HepG2 (cell line): ENCODE results near the gene RPS6KA2. TPM values are rescaled to one million over a fixed set of nuclear protein-coding genes. Genes with fewer than 3 reads are reported as not detected.

Experiments
- ATF1 ChIP-seq: IDR thresholded peaks from 2 replicates; pipeline ENCODE4 v1.6.1; 2016; ENCODE audit warnings: mild to moderate bottlenecking, control low read depth
- CEBPB ChIP-seq: IDR thresholded peaks from 2 replicates; pipeline ENCODE4 v1.6.1; 2011; ENCODE audit warnings: low read depth, low read length, improper control_type of control experiment, borderline replicate concordance
- FOXP1 ChIP-seq, 2 experiments: fragments of 450-650 bp in 1 of 2; IDR thresholded peaks; 2 replicates each; pipeline ENCODE4 v1.6.1; 2017 to 2018; ENCODE audit warnings: antibody characterized with exemption in 1 of 2
- HOXA5 ChIP-seq: sonication (generic); formaldehyde crosslinking; IDR thresholded peaks from 2 replicates; pipeline ENCODE4 v1.4.0; 2020; ENCODE audit warnings: missing genetic modification reagents
- ISL2 ChIP-seq: sonication (generic); formaldehyde crosslinking; IDR thresholded peaks from 2 replicates; pipeline ENCODE4 v1.5.0; 2020; ENCODE audit warnings: missing genetic modification reagents
- NFIC ChIP-seq: IDR thresholded peaks from 2 replicates; pipeline ENCODE4 v1.6.1; 2012; ENCODE audit warnings: mild to moderate bottlenecking, low read length, inconsistent platforms
- ONECUT2 ChIP-seq: sonication (generic); formaldehyde crosslinking; IDR thresholded peaks from 2 replicates; pipeline ENCODE4 v1.4.0; 2020; ENCODE audit warnings: missing genetic modification reagents
- RARA ChIP-seq: IDR thresholded peaks from 2 replicates; pipeline ENCODE4 v1.6.1; 2016; ENCODE audit warnings: missing genetic modification reagents, missing compliant biosample characterization
- TERF1 ChIP-seq: sonication (generic); formaldehyde crosslinking; IDR thresholded peaks from 2 replicates; pipeline ENCODE4 v1.8.0; 2022; ENCODE audit warnings: mild to moderate bottlenecking, missing genetic modification reagents, moderate library complexity
- ZBTB37 ChIP-seq: sonication (generic); formaldehyde crosslinking; IDR thresholded peaks from 2 replicates; pipeline ENCODE4 v1.4.0; 2020; ENCODE audit warnings: mild to moderate bottlenecking, missing genetic modification reagents
- ZBTB39 ChIP-seq: sonication (generic); formaldehyde crosslinking; IDR thresholded peaks from 2 replicates; pipeline ENCODE4 v1.5.0; 2020; ENCODE audit warnings: missing genetic modification reagents
- ZNF18 ChIP-seq: sonication (generic); formaldehyde crosslinking; IDR thresholded peaks from 2 replicates; pipeline ENCODE4 v1.8.0; 2022; ENCODE audit warnings: mild to moderate bottlenecking, missing genetic modification reagents; ENCODE audit not compliant: insufficient replicate concordance
- ZNF547 ChIP-seq: sonication (generic); formaldehyde crosslinking; IDR thresholded peaks from 2 replicates; pipeline ENCODE4 v1.5.1; 2020; ENCODE audit warnings: mild to moderate bottlenecking, missing genetic modification reagents
- ZSCAN20 ChIP-seq: sonication (generic); formaldehyde crosslinking; IDR thresholded peaks from 2 replicates; pipeline ENCODE4 v1.4.0; 2020; ENCODE audit warnings: missing genetic modification reagents, mild to moderate bottlenecking, borderline replicate concordance
- polyA plus RNA-seq, 8 experiments: library from polyadenylated mRNA; depleted of rRNA in 3 of 8; stranded (reverse) in 7 of 8; unstranded in 1 of 8; fragments of >200 nt; fragmentation: Illumina TruSeq in 4 of 8; extraction: Trizol in 4 of 8; gene quantifications; 2 replicates each; pipeline versions ENCODE4 v1.2.1 to v1.2.3, GENCODE V29; 2011 to 2016; ENCODE audit warnings: low read depth in 4 of 8, missing spikeins in 1 of 8, mixed read lengths in 1 of 8; ENCODE audit not compliant: insufficient read depth in 1 of 8
- total RNA-seq, 5 experiments: library from RNA; depleted of rRNA; stranded (reverse); fragments of >200 nt; fragmentation: Illumina TruSeq; extraction: Trizol; gene quantifications; 2 replicates each; pipeline ENCODE4 v1.2.3, GENCODE V29; 2016; ENCODE audit warnings: low read depth in 1 of 5
- TF ChIP-seq, protein P1 (sequence below): IDR thresholded peaks from 2 replicates; pipeline ENCODE4 v1.6.1; 2016; ENCODE audit warnings: low read depth, missing genetic modification reagents, missing compliant biosample characterization
- TF ChIP-seq, protein P2 (sequence below): sonication (generic); formaldehyde crosslinking; IDR thresholded peaks from 2 replicates; pipeline ENCODE4 v1.8.0; 2022; ENCODE audit warnings: mild to moderate bottlenecking, missing genetic modification reagents

RPS6KA2 gene
- total and polyA plus RNA-seq, 2 of the 13 experiments (the other 11 are each of a cell fraction or from before 2014, with no cell fraction given), result 0.22 to 0.38 TPM

DNA sequence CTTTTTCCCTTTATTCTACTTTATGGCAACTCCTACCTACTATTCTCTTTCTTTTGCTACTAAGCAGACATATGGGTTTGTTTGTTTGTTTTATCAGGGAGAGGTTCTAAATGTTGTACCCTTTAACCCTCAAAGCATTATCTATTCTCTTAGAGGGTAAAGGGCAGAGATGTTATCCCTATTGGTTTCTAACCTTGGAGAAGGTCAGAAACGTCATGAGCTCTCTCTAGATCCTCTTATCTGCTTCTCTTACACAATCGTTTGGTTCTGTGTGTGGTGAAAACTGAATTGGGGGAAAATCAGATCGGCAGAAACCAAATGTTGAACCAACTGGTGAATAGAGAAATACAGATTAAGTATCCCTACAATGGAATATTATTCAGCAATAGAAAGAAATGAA lies 237.9 kb downstream of the RPS6KA2 start (continued):
- TF ChIP-seq, protein P1, sequence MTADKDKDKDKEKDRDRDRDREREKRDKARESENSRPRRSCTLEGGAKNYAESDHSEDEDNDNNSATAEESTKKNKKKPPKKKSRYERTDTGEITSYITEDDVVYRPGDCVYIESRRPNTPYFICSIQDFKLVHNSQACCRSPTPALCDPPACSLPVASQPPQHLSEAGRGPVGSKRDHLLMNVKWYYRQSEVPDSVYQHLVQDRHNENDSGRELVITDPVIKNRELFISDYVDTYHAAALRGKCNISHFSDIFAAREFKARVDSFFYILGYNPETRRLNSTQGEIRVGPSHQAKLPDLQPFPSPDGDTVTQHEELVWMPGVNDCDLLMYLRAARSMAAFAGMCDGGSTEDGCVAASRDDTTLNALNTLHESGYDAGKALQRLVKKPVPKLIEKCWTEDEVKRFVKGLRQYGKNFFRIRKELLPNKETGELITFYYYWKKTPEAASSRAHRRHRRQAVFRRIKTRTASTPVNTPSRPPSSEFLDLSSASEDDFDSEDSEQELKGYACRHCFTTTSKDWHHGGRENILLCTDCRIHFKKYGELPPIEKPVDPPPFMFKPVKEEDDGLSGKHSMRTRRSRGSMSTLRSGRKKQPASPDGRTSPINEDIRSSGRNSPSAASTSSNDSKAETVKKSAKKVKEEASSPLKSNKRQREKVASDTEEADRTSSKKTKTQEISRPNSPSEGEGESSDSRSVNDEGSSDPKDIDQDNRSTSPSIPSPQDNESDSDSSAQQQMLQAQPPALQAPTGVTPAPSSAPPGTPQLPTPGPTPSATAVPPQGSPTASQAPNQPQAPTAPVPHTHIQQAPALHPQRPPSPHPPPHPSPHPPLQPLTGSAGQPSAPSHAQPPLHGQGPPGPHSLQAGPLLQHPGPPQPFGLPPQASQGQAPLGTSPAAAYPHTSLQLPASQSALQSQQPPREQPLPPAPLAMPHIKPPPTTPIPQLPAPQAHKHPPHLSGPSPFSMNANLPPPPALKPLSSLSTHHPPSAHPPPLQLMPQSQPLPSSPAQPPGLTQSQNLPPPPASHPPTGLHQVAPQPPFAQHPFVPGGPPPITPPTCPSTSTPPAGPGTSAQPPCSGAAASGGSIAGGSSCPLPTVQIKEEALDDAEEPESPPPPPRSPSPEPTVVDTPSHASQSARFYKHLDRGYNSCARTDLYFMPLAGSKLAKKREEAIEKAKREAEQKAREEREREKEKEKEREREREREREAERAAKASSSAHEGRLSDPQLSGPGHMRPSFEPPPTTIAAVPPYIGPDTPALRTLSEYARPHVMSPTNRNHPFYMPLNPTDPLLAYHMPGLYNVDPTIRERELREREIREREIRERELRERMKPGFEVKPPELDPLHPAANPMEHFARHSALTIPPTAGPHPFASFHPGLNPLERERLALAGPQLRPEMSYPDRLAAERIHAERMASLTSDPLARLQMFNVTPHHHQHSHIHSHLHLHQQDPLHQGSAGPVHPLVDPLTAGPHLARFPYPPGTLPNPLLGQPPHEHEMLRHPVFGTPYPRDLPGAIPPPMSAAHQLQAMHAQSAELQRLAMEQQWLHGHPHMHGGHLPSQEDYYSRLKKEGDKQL (CRISPR knock-in tag), result peak; percentile 47; the same call in 1 of the 2 replicates
- TF ChIP-seq ONECUT2, result 0 out of 2 replicates have a peak, but pooled peaks have one; percentile 38
- TF ChIP-seq RARA, result peak; percentile 76
- TF ChIP-seq, protein P2, sequence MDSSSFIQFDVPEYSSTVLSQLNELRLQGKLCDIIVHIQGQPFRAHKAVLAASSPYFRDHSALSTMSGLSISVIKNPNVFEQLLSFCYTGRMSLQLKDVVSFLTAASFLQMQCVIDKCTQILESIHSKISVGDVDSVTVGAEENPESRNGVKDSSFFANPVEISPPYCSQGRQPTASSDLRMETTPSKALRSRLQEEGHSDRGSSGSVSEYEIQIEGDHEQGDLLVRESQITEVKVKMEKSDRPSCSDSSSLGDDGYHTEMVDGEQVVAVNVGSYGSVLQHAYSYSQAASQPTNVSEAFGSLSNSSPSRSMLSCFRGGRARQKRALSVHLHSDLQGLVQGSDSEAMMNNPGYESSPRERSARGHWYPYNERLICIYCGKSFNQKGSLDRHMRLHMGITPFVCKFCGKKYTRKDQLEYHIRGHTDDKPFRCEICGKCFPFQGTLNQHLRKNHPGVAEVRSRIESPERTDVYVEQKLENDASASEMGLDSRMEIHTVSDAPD (CRISPR knock-in tag), result peak; percentile 86
- TF ChIP-seq ZBTB39, result no peak
- peak; percentile 76; the same call in 1 of the 2 replicates for TF ChIP-seq CEBPB
- peak; percentile 75 for TF ChIP-seq NFIC
- TF ChIP-seq TERF1, result no peak
- TF ChIP-seq FOXP1 (IDR thresholded peaks at IDR 0.05), result no peak
- TF ChIP-seq FOXP1 (CRISPR knock-in tag; IDR thresholded peaks at IDR 0.05), result peak; percentile 72
- peak; percentile 56; the same call in 1 of the 2 replicates for TF ChIP-seq ATF1 (CRISPR knock-in tag)
- TF ChIP-seq ZBTB37, result peak; percentile 74; the same call in 1 of the 2 replicates
- TF ChIP-seq ZNF547 (CRISPR knock-in tag), result no peak
- TF ChIP-seq HOXA5 (CRISPR knock-in tag), result peak; percentile 75
- TF ChIP-seq ZNF18 (CRISPR knock-in tag), result no peak
- TF ChIP-seq ISL2 (CRISPR knock-in tag), result peak; percentile 90
- 0 out of 2 replicates have a peak, but pooled peaks have one; percentile 49 for TF ChIP-seq ZSCAN20 (CRISPR knock-in tag)
